Measurements from ENCODE around the gene C1QTNF6.

DNA sequence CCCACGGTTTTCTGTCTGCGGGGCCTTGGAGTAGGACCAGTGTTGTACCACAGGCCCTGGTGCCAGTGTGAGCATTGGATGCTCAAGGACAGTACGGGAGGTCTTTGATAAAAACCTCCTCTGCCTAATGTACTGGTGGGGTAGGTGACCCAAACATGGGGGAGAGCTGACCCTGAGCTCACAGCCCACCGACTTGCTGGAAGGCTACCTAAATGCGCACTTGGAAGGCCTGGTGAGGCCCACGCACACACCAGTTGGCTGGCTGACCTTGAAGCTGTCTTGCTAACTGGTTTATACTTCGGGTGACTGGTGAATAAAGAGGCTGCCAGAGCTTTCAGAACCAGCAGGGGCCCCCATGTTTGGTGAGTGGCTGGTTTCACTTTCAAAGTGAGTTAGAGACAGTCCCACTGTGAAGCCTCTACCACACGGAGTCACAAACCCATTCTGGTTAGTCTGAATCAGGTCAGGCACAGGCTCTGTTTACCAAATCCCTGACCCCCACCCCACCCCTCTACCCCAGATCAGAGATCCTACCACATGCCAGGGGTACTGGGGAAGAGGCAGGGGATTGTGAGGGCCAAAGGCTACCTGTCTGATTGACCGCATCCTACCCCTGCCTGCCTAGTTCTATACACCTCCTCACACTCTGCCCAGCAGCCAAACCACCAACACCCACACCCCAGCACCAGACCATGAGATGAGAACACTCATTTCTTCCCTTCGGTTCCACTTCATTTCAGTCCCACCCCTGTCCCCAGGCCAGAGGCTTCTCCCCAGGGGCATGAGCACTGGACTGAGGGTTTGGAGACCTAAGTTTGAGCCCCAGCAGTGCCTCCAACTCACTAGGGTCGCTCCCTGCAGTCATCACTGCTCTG is 25.6 kb downstream of the C1QTNF6 start:
- TF ChIP-seq, protein P1, sequence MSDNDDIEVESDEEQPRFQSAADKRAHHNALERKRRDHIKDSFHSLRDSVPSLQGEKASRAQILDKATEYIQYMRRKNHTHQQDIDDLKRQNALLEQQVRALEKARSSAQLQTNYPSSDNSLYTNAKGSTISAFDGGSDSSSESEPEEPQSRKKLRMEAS (IDR thresholded peaks at IDR 0.05), result no peak
- TF ChIP-seq, protein P2, sequence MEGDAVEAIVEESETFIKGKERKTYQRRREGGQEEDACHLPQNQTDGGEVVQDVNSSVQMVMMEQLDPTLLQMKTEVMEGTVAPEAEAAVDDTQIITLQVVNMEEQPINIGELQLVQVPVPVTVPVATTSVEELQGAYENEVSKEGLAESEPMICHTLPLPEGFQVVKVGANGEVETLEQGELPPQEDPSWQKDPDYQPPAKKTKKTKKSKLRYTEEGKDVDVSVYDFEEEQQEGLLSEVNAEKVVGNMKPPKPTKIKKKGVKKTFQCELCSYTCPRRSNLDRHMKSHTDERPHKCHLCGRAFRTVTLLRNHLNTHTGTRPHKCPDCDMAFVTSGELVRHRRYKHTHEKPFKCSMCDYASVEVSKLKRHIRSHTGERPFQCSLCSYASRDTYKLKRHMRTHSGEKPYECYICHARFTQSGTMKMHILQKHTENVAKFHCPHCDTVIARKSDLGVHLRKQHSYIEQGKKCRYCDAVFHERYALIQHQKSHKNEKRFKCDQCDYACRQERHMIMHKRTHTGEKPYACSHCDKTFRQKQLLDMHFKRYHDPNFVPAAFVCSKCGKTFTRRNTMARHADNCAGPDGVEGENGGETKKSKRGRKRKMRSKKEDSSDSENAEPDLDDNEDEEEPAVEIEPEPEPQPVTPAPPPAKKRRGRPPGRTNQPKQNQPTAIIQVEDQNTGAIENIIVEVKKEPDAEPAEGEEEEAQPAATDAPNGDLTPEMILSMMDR (IDR thresholded peaks at IDR 0.05), result no peak
- no peak for TF ChIP-seq JUN (IDR thresholded peaks at IDR 0.05)
- TF ChIP-seq KDM1A (IDR thresholded peaks at IDR 0.05; ENCODE audit: low read depth), result no peak
- no peak for TF ChIP-seq CHD2 (IDR thresholded peaks at IDR 0.05; ENCODE audit: low read length, partially characterized antibody)
- TF ChIP-seq RARB (CRISPR knock-in tag; IDR thresholded peaks at IDR 0.05), result no peak
- TF ChIP-seq, protein P3, sequence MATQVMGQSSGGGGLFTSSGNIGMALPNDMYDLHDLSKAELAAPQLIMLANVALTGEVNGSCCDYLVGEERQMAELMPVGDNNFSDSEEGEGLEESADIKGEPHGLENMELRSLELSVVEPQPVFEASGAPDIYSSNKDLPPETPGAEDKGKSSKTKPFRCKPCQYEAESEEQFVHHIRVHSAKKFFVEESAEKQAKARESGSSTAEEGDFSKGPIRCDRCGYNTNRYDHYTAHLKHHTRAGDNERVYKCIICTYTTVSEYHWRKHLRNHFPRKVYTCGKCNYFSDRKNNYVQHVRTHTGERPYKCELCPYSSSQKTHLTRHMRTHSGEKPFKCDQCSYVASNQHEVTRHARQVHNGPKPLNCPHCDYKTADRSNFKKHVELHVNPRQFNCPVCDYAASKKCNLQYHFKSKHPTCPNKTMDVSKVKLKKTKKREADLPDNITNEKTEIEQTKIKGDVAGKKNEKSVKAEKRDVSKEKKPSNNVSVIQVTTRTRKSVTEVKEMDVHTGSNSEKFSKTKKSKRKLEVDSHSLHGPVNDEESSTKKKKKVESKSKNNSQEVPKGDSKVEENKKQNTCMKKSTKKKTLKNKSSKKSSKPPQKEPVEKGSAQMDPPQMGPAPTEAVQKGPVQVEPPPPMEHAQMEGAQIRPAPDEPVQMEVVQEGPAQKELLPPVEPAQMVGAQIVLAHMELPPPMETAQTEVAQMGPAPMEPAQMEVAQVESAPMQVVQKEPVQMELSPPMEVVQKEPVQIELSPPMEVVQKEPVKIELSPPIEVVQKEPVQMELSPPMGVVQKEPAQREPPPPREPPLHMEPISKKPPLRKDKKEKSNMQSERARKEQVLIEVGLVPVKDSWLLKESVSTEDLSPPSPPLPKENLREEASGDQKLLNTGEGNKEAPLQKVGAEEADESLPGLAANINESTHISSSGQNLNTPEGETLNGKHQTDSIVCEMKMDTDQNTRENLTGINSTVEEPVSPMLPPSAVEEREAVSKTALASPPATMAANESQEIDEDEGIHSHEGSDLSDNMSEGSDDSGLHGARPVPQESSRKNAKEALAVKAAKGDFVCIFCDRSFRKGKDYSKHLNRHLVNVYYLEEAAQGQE (IDR thresholded peaks at IDR 0.05), result no peak
- no peak for TF ChIP-seq POLR2A (IDR thresholded peaks at IDR 0.05; ENCODE audit: low read length)
- TF ChIP-seq RAD21 (conservative IDR thresholded peaks at IDR 0.05 in 1 of 2, IDR thresholded peaks at IDR 0.05 in 1 of 2), result no peak
- TF ChIP-seq HDAC2 (IDR thresholded peaks at IDR 0.05), result no peak
- TF ChIP-seq CBX2 (IDR thresholded peaks at IDR 0.05; ENCODE audit: borderline replicate concordance, low read depth), result no peak
- no peak for TF ChIP-seq KDM5A (IDR thresholded peaks at IDR 0.05)
- no peak for TF ChIP-seq RCOR1 (IDR thresholded peaks at IDR 0.05; ENCODE audit: low read depth, low read length)

Measured in A549 (cell line).